ENCODE measurements around the gene TBC1D8.

- no peak for TF ChIP-seq CTCF (IDR thresholded peaks at IDR 0.05)
- TF ChIP-seq POLR2A (IDR thresholded peaks at IDR 0.05), result no peak
These were observed 15.5 kb downstream of the TBC1D8 start for GRCh38 chr2:101135412-101136296.

Measured in testis (tissue), 2 donors.